Kidney glomerular epithelial cell (primary cell): Measurements from ENCODE around the gene KLK3.
"Not testable (repeated sequence)": the region's sequence is repeated elsewhere in the genome, so short reads cannot be mapped to it uniquely, and the experiment has no call there.

Experiments used
- DNase-seq: peaks from one replicate; lab custom pipeline; 2025; lab: John Stamatoyannopoulos, UW

Gene KLK3

GRCh38 chr19:50854636-50855410, at the start of gene KLK3:
KLK3 (plus strand) TSS chr19:50854915; CDS start chr19:50854956, 41 bp downstream.
- no peak for DNase-seq

GRCh38 chr19:50808856-50809255, 45.9 kb upstream of the KLK3 start:
- no peak for DNase-seq

GRCh38 chr19:50811622-50812238, 43.0 kb upstream of the KLK3 start:
- not testable (repeated sequence) for DNase-seq

- DNase-seq, result no peak
Observed at GRCh38 chr19:50812474-50812873, 42.2 kb upstream of the KLK3 start.

GRCh38 chr19:50814883-50815282, 39.8 kb upstream of the KLK3 start:
- DNase-seq, result no peak

- no peak for DNase-seq
Observed at GRCh38 chr19:50815439-50815838, 39.3 kb upstream of the KLK3 start.

- no peak for DNase-seq
Observed at GRCh38 chr19:50817941-50818858, 36.5 kb upstream of the KLK3 start.

GRCh38 chr19:50818859-50819472, 35.7 kb upstream of the KLK3 start:
- no peak for DNase-seq

- DNase-seq, result no peak
Observed at GRCh38 chr19:50819636-50820035, 35.1 kb upstream of the KLK3 start.

- DNase-seq, result no peak
Observed at GRCh38 chr19:50820086-50820485, 34.6 kb upstream of the KLK3 start.

GRCh38 chr19:50820549-50821247, 34.0 kb upstream of the KLK3 start:
- DNase-seq, result no peak

- no peak for DNase-seq
Observed at GRCh38 chr19:50821248-50821612, 33.5 kb upstream of the KLK3 start.

GRCh38 chr19:50821622-50822021, 33.1 kb upstream of the KLK3 start:
- DNase-seq, result no peak

- DNase-seq, result no peak
Observed at GRCh38 chr19:50822661-50823208, 32.0 kb upstream of the KLK3 start.

GRCh38 chr19:50823389-50824042, 31.2 kb upstream of the KLK3 start, which contains the start of gene KLK1:
KLK1 (minus strand) TSS chr19:50823787; CDS start chr19:50823748, 39 bp downstream.
- no peak for DNase-seq

- DNase-seq, result no peak
Observed at GRCh38 chr19:50826492-50827240, 28.0 kb upstream of the KLK3 start.

GRCh38 chr19:50827476-50827875, 27.2 kb upstream of the KLK3 start:
- DNase-seq, result no peak

GRCh38 chr19:50829801-50830200, 24.9 kb upstream of the KLK3 start:
- DNase-seq, result no peak

- no peak for DNase-seq
Observed at GRCh38 chr19:50830266-50831025, 24.3 kb upstream of the KLK3 start.
